Measurements from ENCODE around the gene PALM.

GRCh38 chr19:757811-758668, 49.3 kb downstream of the PALM start:
- TF ChIP-seq CTCF (IDR thresholded peaks at IDR 0.05; ENCODE audit: insufficient read depth, low read depth, low read length) (no peak), EZH2 (IDR thresholded peaks at IDR 0.05; ENCODE audit: insufficient read depth, low read length) (no peak)
